NCI-H748 treated with DMSO at 0.1 percent for 48 hours (cell line): ENCODE data around the gene KRT85.

Experiments used
- DNase-seq: peaks from one replicate; lab custom pipeline; 2025; lab: John Stamatoyannopoulos, UW

KRT85 gene

GRCh38 chr12:52394836-52395405 is 27.6 kb upstream of the KRT85 start:
- DNase-seq = no peak

DNA sequence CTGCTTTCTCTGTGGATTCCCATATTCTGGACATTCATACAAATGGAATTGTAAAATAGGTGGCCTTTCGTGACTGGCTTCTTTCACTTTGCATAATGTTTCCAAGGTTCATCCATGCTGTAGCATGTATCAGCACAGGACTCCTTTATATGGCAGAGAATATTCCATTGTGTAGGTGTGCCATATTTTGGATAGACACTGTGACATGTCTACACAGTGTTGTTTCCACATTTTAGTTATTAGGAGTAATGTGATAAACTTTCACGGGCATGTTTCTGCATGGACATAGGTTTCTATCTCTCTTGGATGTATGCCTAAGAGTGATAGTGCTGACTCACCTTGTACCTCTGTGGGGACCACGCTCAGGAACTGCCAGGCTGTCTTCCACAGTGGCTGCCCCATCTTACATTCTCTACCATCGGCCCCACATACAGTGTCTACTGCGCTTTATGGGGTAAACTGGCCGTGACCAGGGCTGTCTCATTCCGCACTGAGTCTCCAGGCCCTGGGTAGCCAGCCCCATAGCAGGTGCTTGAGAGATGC is 25.3 kb upstream of the KRT85 start:
- DNase-seq = no peak

- no peak for DNase-seq
Measured at GRCh38 chr12:52391618-52392002, 24.3 kb upstream of the KRT85 start.

- no peak for DNase-seq
Measured at GRCh38 chr12:52390739-52391617, 23.7 kb upstream of the KRT85 start.

GRCh38 chr12:52389313-52390207 is 22.3 kb upstream of the KRT85 start:
- DNase-seq = no peak

DNA sequence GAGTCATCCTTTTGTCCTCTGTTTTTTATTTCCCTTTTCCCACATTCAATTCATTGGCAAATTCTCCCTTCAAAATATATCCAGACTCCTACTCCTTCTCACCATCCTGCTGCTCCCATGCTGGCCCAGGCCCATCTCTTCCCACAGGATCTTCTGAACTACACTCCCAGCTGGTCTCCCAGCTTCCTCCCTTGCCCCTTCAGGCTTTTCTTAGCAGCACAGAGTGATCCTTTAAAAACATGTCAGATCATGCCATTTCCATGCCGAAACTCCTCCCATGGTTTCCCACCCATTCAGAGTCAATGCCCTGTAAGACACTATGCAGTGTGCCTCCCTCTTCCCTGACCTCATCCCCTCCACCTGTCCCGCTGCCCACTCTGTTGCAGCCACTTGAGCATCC is 20.6 kb upstream of the KRT85 start:
- no peak for DNase-seq

GRCh38 chr12:52385226-52385702 is 18.0 kb upstream of the KRT85 start, which contains the start of gene KRT84:
Gene KRT84, minus strand, starts transcription at chr12:52385652. Its CDS starts 67 bp downstream, at chr12:52385585.
- DNase-seq = no peak

GRCh38 chr12:52383331-52383730 is 16.1 kb upstream of the KRT85 start:
- no peak for DNase-seq

DNA sequence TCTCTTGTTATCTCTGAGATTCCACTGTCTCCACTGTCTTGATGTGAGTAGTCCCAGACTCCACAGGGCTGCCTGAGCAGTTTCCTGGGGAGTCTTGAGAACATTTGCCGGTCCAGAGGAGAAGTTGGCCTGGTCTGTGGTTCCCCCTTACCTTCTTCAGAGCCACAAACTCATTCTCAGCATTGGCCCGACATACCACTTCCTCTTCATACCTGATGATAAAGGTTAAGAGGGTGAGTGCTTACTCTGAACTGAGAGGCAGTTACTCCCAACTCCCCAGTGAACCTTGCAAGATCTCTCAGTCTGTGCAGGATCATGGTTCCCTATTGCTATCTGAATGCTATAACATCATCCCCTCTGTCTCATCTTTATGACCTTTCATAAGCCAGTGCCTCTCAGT is 15.6 kb upstream of the KRT85 start:
- no peak for DNase-seq

- DNase-seq = no peak
Measured at GRCh38 chr12:52381206-52381605, 13.9 kb upstream of the KRT85 start.

- no peak for DNase-seq
Measured at GRCh38 chr12:52380271-52380694, 13.0 kb upstream of the KRT85 start.

DNA sequence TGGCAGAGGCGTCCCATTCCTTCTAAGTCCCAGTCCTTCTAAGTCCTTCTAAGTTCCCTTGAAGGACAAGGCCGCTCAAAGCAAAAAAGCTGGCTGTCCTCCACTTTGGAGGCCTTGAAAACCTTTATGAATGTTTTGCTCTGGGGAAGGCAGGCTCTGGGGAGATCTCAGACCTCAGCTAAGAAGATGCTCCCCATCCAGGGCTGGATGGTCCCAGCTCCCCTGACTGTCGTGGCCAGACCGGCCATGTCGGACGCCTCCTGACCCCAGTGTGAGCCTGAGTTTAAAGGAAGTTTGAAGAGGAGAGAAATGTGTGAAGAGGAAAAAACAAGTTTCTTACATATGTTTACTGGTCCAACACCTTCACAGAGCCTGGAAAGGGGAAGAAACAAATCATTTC is 12.3 kb upstream of the KRT85 start:
- no peak for DNase-seq

DNA sequence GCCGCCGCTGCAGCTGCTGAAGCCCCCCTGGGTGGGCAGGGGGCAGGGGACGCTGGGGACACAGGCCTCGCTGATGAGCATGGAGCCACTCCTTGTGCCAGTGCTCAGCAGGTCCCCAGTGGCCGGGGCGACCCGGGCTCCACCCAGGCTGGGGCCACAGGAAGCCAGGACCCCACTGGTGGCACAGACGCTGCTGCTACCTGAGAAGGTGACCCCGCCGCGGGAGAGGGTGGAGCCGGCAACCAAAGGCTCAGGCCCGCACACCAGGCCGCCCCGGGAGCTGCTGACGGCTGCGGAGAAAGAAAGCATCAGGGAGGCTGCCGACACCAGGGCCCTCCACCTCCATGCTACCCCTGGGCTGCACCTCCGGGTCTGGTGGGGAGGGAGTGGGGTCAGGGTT is 10.8 kb upstream of the KRT85 start:
- DNase-seq = no peak

DNA sequence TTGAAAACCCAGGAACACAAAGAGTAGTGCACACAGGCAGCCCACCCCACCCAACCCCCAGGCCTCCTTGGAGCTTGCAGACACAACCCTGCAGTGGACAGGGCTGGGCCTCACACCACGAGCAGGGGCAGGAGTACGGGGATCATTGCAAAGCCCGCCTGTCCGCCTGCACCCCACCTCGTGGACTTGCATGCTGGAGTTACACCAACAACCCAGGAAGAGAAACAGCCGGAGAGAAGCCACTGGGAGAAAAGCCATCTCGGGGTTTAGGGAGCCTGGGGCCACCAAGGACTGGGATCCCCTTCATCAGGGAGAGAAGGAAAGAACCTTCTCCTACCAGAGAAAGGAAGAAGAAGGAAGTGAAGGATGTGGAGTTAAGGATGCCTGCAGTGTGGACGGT is 10.0 kb upstream of the KRT85 start:
- no peak for DNase-seq

GRCh38 chr12:52372216-52373154 is 5.2 kb upstream of the KRT85 start:
- DNase-seq = peak; percentile 44

DNA sequence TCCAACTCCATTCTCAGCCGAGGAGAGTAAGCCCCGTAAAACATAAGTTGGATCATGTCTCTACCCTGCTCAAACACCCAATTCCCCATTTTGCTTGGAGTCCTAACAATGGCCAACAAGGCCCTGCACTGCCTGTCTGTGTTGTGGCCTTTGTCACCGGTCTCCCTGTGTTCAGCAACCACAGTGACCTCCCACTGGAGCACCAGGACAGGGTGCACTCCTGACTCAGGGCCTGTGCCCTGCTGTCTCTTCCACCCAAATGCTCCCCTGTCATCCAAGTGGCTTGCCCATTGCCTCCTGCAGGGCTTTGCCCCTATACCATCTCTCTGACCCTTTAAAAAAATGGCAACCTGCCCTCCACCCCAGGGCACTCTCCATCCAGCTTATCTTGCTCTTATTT is 4.4 kb upstream of the KRT85 start:
- no peak for DNase-seq

- DNase-seq = no peak
Measured at GRCh38 chr12:52370926-52371608, 3.8 kb upstream of the KRT85 start.

DNA sequence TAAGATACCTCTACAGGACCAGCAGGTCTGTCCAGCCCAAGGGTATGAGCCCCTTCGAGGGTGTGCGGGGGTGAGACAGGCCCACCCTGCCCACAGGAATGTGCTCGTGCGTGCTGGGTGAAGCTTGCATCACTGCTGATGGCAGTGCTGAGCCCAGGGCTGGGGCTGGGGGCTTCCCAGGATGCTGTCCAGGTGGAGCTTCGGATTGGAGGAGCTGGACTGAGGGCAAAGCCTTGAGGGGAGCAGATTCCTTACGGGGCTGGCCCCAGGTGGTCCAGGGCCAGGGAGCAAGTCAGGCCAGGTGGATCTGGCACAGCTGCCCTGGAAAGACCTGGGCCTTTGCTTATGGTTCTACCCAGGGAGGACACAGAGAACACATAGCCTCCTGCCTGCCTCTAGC is 2.5 kb upstream of the KRT85 start:
- no peak for DNase-seq

DNA sequence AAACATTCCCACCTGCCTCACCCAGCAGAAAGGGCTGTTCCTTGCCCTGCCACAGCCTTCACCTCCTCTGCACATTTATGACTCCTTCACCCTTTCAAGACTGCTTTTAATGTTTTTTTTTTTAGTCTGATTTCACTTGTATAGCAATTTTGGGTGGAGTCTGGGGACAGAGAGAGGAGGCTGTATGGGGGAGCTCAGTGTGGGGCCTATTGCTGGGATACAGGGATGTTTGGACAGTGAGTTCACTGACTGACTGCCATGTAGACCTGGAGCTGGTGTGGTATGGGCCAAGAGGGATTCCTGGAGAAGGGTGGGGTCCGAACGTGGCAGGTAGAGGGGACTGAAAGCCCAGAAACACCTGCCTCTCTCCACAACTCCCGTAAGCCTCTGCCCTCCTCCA is 1.9 kb upstream of the KRT85 start:
- DNase-seq = no peak

GRCh38 chr12:52368508-52368907 is 1.2 kb upstream of the KRT85 start:
- DNase-seq = no peak
